Measurements from ENCODE around the gene AKNA.

DNA sequence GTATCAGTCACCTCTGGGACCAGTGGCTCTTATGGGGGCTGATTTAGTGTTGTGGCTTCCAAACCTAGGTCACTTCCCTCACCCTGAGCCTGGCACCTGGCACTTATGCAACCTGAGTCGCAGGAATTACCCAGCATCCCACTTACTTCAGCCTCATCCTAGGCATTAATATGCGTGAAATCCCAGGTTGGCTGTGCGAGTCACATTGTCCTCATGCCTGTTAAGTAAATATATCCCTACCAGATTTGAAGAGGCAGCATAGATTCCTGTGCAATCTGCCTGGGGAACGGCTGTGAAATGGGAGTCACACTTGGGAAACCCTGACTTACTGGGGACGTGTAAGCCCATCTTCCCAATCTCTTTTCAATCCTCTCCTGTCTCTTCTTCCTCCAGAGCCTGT, 42.7 kb upstream of the AKNA start:
- TF ChIP-seq, protein P1, sequence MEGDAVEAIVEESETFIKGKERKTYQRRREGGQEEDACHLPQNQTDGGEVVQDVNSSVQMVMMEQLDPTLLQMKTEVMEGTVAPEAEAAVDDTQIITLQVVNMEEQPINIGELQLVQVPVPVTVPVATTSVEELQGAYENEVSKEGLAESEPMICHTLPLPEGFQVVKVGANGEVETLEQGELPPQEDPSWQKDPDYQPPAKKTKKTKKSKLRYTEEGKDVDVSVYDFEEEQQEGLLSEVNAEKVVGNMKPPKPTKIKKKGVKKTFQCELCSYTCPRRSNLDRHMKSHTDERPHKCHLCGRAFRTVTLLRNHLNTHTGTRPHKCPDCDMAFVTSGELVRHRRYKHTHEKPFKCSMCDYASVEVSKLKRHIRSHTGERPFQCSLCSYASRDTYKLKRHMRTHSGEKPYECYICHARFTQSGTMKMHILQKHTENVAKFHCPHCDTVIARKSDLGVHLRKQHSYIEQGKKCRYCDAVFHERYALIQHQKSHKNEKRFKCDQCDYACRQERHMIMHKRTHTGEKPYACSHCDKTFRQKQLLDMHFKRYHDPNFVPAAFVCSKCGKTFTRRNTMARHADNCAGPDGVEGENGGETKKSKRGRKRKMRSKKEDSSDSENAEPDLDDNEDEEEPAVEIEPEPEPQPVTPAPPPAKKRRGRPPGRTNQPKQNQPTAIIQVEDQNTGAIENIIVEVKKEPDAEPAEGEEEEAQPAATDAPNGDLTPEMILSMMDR (IDR thresholded peaks at IDR 0.05; ENCODE audit: insufficient read depth, low read depth, low read length): no peak
- TF ChIP-seq EZH2 (IDR thresholded peaks at IDR 0.05; ENCODE audit: insufficient read depth, low read length): no peak
